HG03558 (cell line): ENCODE data around the gene GAB2.
"Not testable (repeated sequence)": the region's sequence is repeated elsewhere in the genome, so short reads cannot be mapped to it uniquely, and the experiment has no call there.

Experiments
- ATAC-seq: cut with Tn5 transposase; IDR thresholded peaks from one replicate; pipeline ENCODE4 v1.9.1; 2021; ENCODE audit warnings: moderate number of reproducible peaks; ENCODE audit not compliant: unreplicated experiment; ENCODE audit errors: extremely low read depth

Gene GAB2

DNA sequence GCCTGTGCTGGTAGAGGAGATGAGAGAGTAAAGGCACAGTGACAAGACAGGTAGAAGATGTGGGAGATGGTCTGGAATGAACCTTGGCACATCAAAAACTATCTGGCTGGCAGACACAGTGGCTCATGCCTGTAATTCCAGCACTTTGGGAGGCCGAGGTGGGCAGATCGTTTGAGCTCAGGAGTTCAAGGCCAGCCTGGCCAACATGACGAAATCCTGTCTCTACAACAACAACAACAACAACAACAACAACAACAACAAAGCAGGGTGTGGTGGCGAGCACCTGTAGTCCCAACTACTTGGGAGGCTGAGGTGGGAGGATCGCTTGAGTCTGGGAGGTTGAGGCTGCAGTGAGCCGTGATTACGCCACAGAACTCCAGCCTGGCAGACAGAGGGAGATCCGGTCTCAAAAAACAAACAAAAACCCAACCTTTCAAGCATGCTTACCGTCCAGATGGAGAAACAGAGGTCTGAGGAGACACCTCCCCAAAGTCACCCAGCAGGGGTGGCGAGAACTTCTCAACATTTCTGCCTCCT, 240.9 kb downstream of the GAB2 start:
- no peak for ATAC-seq

- not testable (repeated sequence) for ATAC-seq
Measured at GRCh38 chr11:78175862-78176261, 241.8 kb downstream of the GAB2 start.

GRCh38 chr11:78171951-78172350, 245.7 kb downstream of the GAB2 start:
- ATAC-seq: no peak

- no peak for ATAC-seq
Measured at GRCh38 chr11:78170874-78171549, 246.6 kb downstream of the GAB2 start.

- ATAC-seq: no peak
Measured at GRCh38 chr11:78170413-78170812, 247.2 kb downstream of the GAB2 start.

DNA sequence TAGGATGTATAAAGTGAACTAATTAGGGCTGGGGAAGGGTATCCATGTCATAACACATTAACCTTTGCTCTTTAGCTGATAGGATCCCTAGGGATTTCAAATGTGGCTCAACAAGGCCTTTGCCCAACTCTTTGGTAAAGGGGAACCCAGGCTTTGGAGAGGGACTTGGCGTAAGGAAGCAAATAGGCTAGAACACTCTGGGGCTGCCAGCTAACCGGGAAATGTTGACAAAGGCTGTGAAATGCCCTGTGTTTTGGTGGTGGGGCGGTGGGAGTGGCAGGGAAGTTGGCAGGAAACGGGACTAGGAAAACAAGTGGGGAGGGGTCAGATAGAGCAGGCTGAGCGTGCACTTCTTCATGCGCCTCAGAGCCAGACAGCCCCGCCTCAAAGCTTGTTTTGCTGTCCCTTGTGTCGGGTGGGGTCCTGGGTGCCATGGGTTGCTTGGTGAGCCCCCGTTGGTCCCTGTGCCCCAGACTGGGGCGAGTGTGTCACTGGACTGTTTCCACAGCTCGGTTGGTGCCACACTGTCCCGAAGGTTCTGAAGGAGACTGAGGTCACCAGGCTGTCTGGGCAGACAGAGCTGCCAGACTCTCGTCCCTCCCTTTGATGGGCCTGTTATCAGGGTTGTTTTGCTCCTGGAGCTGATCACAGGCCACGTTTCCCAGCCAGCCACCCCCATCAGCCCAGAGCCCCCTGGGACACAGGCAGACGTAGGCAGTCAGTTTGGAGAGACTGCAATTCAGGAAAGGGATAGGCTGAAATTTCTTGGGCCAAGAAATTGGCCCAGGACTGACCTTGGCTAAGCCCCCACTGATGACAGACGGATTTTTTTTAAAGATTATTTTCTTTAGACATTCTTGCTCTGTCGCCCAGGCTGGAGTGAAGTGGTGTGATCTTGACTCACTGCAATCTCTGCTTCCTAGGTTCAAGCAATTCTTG, 248.8 kb downstream of the GAB2 start:
- ATAC-seq: no peak

GRCh38 chr11:78166855-78167469, 250.7 kb downstream of the GAB2 start:
- ATAC-seq: no peak
